ENCODE measurements around the gene WDR81. TPM values are rescaled to one million over a fixed set of nuclear protein-coding genes. Genes with fewer than 3 reads are reported as not detected.
"Not testable (repeated sequence)": the region's sequence is repeated elsewhere in the genome, so short reads cannot be mapped to it uniquely, and the experiment has no call there.

Gene WDR81
- polyA plus RNA-seq, 1 donor (not counting 4 experiments of a cell fraction or from before 2014, with no cell fraction given) = 4.2 TPM

DNA sequence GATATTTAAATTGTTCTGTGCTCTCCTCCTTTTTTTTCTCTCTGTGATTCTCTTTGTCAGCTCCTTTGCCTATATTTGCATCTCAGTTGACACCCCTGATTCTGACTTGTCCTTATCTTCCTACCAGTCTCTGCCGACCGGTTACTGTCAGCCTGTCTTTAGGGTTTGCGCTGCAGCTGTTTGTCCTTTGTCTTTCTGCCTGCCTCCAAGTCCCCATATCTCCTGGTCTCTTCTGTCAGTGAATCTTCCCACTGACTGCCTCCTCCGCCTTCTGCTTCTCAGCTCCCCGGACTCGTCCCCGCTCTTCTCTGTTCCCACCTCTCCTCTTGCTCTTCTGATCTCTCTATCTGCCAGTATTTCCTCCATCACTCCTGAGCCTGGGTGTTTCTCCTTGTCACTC, 19.5 kb upstream of the WDR81 start:
- dilution Hi-C loops (cut with MboI; ENCODE audit: extremely low pct_ligation_motif_present, low sequenced_read_pairs) = no loop called here

GRCh38 chr17:1707107-1707506, 17.4 kb upstream of the WDR81 start:
- DNase-seq (ENCODE audit: low read depth, low spot score) = no peak
- FAIRE-seq = no peak
- TF ChIP-seq EZH2 (IDR thresholded peaks at IDR 0.05; ENCODE audit: low read length) (no peak), CTCF (optimal IDR thresholded peaks at IDR 0.05 in 1 of 3, IDR thresholded peaks at IDR 0.05 in 1 of 3, conservative IDR thresholded peaks at IDR 0.05 in 1 of 3; ENCODE audit: extremely low read depth in 1 of 3, insufficient read depth in 2 of 3, low read length in 3 of 3) (no peak)
- Histone ChIP-seq H3K9me3 (ENCODE audit: control insufficient read depth, low read depth, low read length) (no peaks in the 10 kb centered on the region), H3K4me1 (ENCODE audit: control insufficient read depth, extremely low read depth, insufficient read depth, low read length) (peaks cover 10% of the 10 kb centered on the region), H2AFZ (ENCODE audit: control insufficient read depth, low read length) (no peak overlapping the region), H3K4me2 (ENCODE audit: control insufficient read depth, extremely low read depth, insufficient read depth, low read depth, low read length) (no peak overlapping the region), H3K4me3 (ENCODE audit: control insufficient read depth in 2 of 3, extremely low read depth in 1 of 3, insufficient read depth in 2 of 3, low read depth in 1 of 3, low read length in 3 of 3) (no peak overlapping the region), H3K36me3 (ENCODE audit: control insufficient read depth in 2 of 2, extremely low read depth in 1 of 2, insufficient read depth in 2 of 2, low read length in 2 of 2) (peaks cover 1 to 3% of the 10 kb centered on the region in 2 experiments), H3K27ac (ENCODE audit: control insufficient read depth, insufficient read depth, low read length) (no peak overlapping the region), H3K27me3 (ENCODE audit: control insufficient read depth, extremely low read depth, insufficient read depth, low read length) (no peaks in the 10 kb centered on the region), H3K79me2 (ENCODE audit: control insufficient read depth, insufficient read depth, low read length) (peaks cover under 1% of the 10 kb centered on the region), H3K9ac (ENCODE audit: control insufficient read depth, extremely low read depth, insufficient read depth, low read length) (no peak overlapping the region), H3K9me1 (ENCODE audit: control insufficient read depth, extremely low read depth, insufficient read depth, low read length) (no peaks in the 10 kb centered on the region), H4K20me1 (ENCODE audit: control insufficient read depth, extremely low read depth, insufficient read depth, low read length) (peaks cover 5% of the 10 kb centered on the region)
- dilution Hi-C loops (cut with MboI; ENCODE audit: extremely low pct_ligation_motif_present, low sequenced_read_pairs) = no loop called here

More for the DNA sequence above, 19.5 kb upstream of the WDR81 start:
- FAIRE-seq (no peak), DNase-seq (ENCODE audit: low read depth, low spot score) (no peak)
- no peaks in the 10 kb centered on the region for H3K4me1 ChIP-seq (ENCODE audit: control insufficient read depth, extremely low read depth, insufficient read depth, low read length)
- H4K20me1 ChIP-seq (ENCODE audit: control insufficient read depth, extremely low read depth, insufficient read depth, low read length) = no peaks in the 10 kb centered on the region
- H3K4me3 ChIP-seq (ENCODE audit: control insufficient read depth in 2 of 3, extremely low read depth in 1 of 3, insufficient read depth in 2 of 3, low read depth in 1 of 3, low read length in 3 of 3) = no peak overlapping the region
- no peaks in the 10 kb centered on the region for H3K9me3 ChIP-seq (ENCODE audit: control insufficient read depth, low read depth, low read length)
- H3K27me3 ChIP-seq (ENCODE audit: control insufficient read depth, extremely low read depth, insufficient read depth, low read length) = no peaks in the 10 kb centered on the region
- no peak overlapping the region for H3K4me2 ChIP-seq (ENCODE audit: control insufficient read depth, extremely low read depth, insufficient read depth, low read depth, low read length)
- no peak overlapping the region for H3K27ac ChIP-seq (ENCODE audit: control insufficient read depth, insufficient read depth, low read length)
- H3K79me2 ChIP-seq (ENCODE audit: control insufficient read depth, insufficient read depth, low read length) = no peaks in the 10 kb centered on the region
- TF ChIP-seq EZH2 (IDR thresholded peaks at IDR 0.05; ENCODE audit: low read length) (no peak), CTCF (optimal IDR thresholded peaks at IDR 0.05 in 1 of 3, IDR thresholded peaks at IDR 0.05 in 1 of 3, conservative IDR thresholded peaks at IDR 0.05 in 1 of 3; ENCODE audit: extremely low read depth in 1 of 3, insufficient read depth in 2 of 3, low read length in 3 of 3) (no peak)
- no peak overlapping the region for H2AFZ ChIP-seq (ENCODE audit: control insufficient read depth, low read length)
- no peak overlapping the region for H3K9ac ChIP-seq (ENCODE audit: control insufficient read depth, extremely low read depth, insufficient read depth, low read length)
- H3K9me1 ChIP-seq (ENCODE audit: control insufficient read depth, extremely low read depth, insufficient read depth, low read length) = no peaks in the 10 kb centered on the region
- peaks cover 0 to 1% of the 10 kb centered on the region in 2 experiments for H3K36me3 ChIP-seq (ENCODE audit: control insufficient read depth in 2 of 2, extremely low read depth in 1 of 2, insufficient read depth in 2 of 2, low read length in 2 of 2)

- H3K4me2 ChIP-seq (ENCODE audit: control insufficient read depth, extremely low read depth, insufficient read depth, low read depth, low read length); H3K27me3 ChIP-seq (ENCODE audit: control insufficient read depth, extremely low read depth, insufficient read depth, low read length); DNase-seq (ENCODE audit: low read depth, low spot score); H3K9ac ChIP-seq (ENCODE audit: control insufficient read depth, extremely low read depth, insufficient read depth, low read length); H3K4me3 ChIP-seq (ENCODE audit: control insufficient read depth in 2 of 3, extremely low read depth in 1 of 3, insufficient read depth in 2 of 3, low read depth in 1 of 3, low read length in 3 of 3); H3K9me1 ChIP-seq (ENCODE audit: control insufficient read depth, extremely low read depth, insufficient read depth, low read length); FAIRE-seq; H3K9me3 ChIP-seq (ENCODE audit: control insufficient read depth, low read depth, low read length); dilution Hi-C loops (cut with MboI; ENCODE audit: extremely low pct_ligation_motif_present, low sequenced_read_pairs); H3K27ac ChIP-seq (ENCODE audit: control insufficient read depth, insufficient read depth, low read length); H2AFZ ChIP-seq (ENCODE audit: control insufficient read depth, low read length): not testable (repeated sequence)
- Histone ChIP-seq H3K4me1 (ENCODE audit: control insufficient read depth, extremely low read depth, insufficient read depth, low read length) (peaks cover 26% of the 10 kb centered on the region), H4K20me1 (ENCODE audit: control insufficient read depth, extremely low read depth, insufficient read depth, low read length) (peaks cover 22% of the 10 kb centered on the region), H3K79me2 (ENCODE audit: control insufficient read depth, insufficient read depth, low read length) (peaks cover 18% of the 10 kb centered on the region), H3K36me3 (ENCODE audit: control insufficient read depth in 2 of 2, extremely low read depth in 1 of 2, insufficient read depth in 2 of 2, low read length in 2 of 2) (peaks cover 19 to 20% of the 10 kb centered on the region in 2 experiments)
Measured at GRCh38 chr17:1708791-1709346, 15.6 kb upstream of the WDR81 start.
